T-cell (primary cell): ENCODE measurements around the gene CA5A. TPM values are rescaled to one million over a fixed set of nuclear protein-coding genes. Genes with fewer than 3 reads are reported as not detected.
"Not testable (repeated sequence)": the region's sequence is repeated elsewhere in the genome, so short reads cannot be mapped to it uniquely, and the experiment has no call there.

Experiments used
- ATAC-seq, 4 experiments: fragments of 200-7000 bp in 3 of 4; fragments of 150-1000 bp in 1 of 4; cut with Tn5 transposase; replicated peaks in 1 of 4; 1 replicate in 3 of 4; 2 replicates in 1 of 4; pipeline ENCODE4 v1.10.0; 2021; ENCODE audit warnings: moderate library complexity in 3 of 4, mild to moderate bottlenecking in 2 of 4, moderate number of reproducible peaks in 1 of 4
- CTCF ChIA-PET, 2 donors: fragments of 300-600 bp; sonication (Branson Sonifier 250); formaldehyde crosslinking; loops; one replicate each; lab custom pipeline; 2022; ENCODE audit warnings: antibody characterized with exemption in 2 of 2; lab: Charles Lee
- POLR2A ChIA-PET, 2 donors: fragments of 300-600 bp; sonication (Branson Sonifier 250); formaldehyde crosslinking; loops; one replicate each; lab custom pipeline; 2022; ENCODE audit warnings: antibody characterized with exemption in 2 of 2; lab: Charles Lee
- DNase-seq, 35 experiments: peaks; one replicate each; pipeline versions ENCODE4 v3.0.0 to v3.0.0-alpha.2; 2013 to 2023
- H3K27ac ChIP-seq: one replicate; pipeline ENCODE4 v1.5.1; 2013; ENCODE audit warnings: low read length
- H3K27me3 ChIP-seq, 2 experiments: replicated peaks in 1 of 2; 1 replicate in 1 of 2; 2 replicates in 1 of 2; pipeline versions ENCODE4 v1.6.1 to v1.7.0; 2013; ENCODE audit warnings: low read length in 1 of 2, mixed read lengths in 1 of 2; ENCODE audit not compliant: control insufficient read depth in 2 of 2, insufficient read depth in 2 of 2; ENCODE audit errors: extremely low read depth in 1 of 2
- H3K36me3 ChIP-seq, 2 donors: 1 replicate in 1 of 2; 2 replicates in 1 of 2; pipeline versions ENCODE4 v1.6.1 to v1.7.0; 2013; ENCODE audit warnings: low read length in 1 of 2; ENCODE audit not compliant: control insufficient read depth in 2 of 2, insufficient read depth in 1 of 2; ENCODE audit errors: extremely low read depth in 1 of 2
- H3K4me1 ChIP-seq, 2 experiments: 1 replicate in 1 of 2; 2 replicates in 1 of 2; pipeline versions ENCODE4 v1.6.1 to v1.7.0; 2013; ENCODE audit warnings: low read length in 2 of 2, mixed read lengths in 1 of 2; ENCODE audit not compliant: insufficient read depth in 2 of 2, control insufficient read depth in 1 of 2; ENCODE audit errors: extremely low read depth in 1 of 2
- H3K4me3 ChIP-seq, 2 donors: 1 replicate in 1 of 2; 2 replicates in 1 of 2; pipeline versions ENCODE4 v1.5.1 to v1.7.0; 2013; ENCODE audit warnings: mild to moderate bottlenecking in 2 of 2, low read length in 1 of 2, moderate library complexity in 1 of 2; ENCODE audit not compliant: control insufficient read depth in 1 of 2; ENCODE audit errors: extremely low read depth in 1 of 2
- H3K9me3 ChIP-seq: 2 replicates; pipeline ENCODE4 v1.7.0; 2013
- H3K27ac Mint-ChIP-seq, 2 donors: one replicate each; pipeline ENCODE4 v1.8.0; 2020 to 2021; ENCODE audit warnings: mild to moderate bottlenecking in 2 of 2, mixed read lengths in 2 of 2
- H3K27me3 Mint-ChIP-seq, 2 donors: one replicate each; pipeline ENCODE4 v1.8.0; 2021 to 2022; ENCODE audit warnings: mixed read lengths in 2 of 2
- H3K36me3 Mint-ChIP-seq: one replicate; pipeline ENCODE4 v1.8.0; 2021; ENCODE audit warnings: mixed read lengths
- H3K4me1 Mint-ChIP-seq, 3 donors: one replicate each; pipeline ENCODE4 v1.8.0; 2020 to 2022; ENCODE audit warnings: mixed read lengths in 3 of 3, mild to moderate bottlenecking in 1 of 3
- H3K4me3 Mint-ChIP-seq, 3 donors: one replicate each; pipeline ENCODE4 v1.8.0; 2020 to 2022; ENCODE audit warnings: mild to moderate bottlenecking in 3 of 3, mixed read lengths in 3 of 3, moderate library complexity in 3 of 3
- H3K9me3 Mint-ChIP-seq, 3 donors: one replicate each; pipeline ENCODE4 v1.8.0; 2020 to 2022; ENCODE audit warnings: mixed read lengths in 3 of 3
- WGBS: methylation state at CpG from one replicate; pipeline ENCODE4 v1.1.5; 2013; ENCODE audit warnings: missing lambda C conversion rate; ENCODE audit not compliant: insufficient coverage; 5-methylcytosine and 5-hydroxymethylcytosine counted together
- total RNA-seq, 35 experiments: library from RNA in 6 of 35; stranded (reverse) in 6 of 35; fragments of 120-200 nt in 1 of 35; gene quantifications; one replicate each; pipeline versions ENCODE4 v1.2.1 to v1.2.4 and lab custom pipeline; 2013 to 2026

The CA5A gene
- total RNA-seq, 5 donors from 2014 or later (not counting 1 experiment from before 2014, with no cell fraction given), result 0.20 TPM; not detected in 4

DNA sequence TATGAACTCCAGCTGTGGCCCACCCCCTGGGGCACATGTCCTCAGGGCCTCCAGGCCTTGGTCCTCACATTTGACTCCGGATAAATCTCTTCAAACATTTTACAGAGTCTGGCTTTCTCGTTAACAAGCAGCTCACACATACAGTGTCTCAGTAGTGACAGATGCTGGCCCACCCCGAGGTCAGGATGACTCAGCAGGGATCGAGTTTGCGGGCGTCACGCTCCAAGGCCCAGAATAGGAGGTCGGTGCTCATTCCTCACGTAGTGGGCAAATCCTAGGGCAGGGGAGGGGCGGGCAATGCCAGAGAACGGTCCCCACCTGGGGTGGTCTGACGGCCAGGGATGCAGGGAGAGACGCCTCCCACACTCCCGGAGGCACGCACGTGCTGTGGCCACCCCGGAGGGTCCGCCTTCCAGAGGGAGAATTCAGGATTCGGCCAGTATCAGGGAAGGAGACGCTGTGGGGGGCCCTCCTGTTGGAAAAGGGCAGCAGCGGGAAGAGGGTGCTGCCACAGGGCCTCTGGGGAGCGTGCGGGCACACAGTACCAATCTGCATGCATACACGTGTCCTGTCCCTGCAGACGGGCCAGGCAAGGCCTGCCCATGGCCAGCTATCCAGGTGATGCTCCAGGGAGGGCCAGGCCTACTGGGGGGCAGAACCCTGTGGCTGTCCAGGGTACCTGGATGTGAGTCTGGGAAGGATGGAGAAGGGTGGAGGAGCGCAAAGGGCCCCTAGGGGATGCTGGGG lies 75.6 kb downstream of the CA5A start:
- H3K4me1 ChIP-seq, result peaks cover 0 to 53% of the 10 kb centered on the region in 2 experiments
- H3K27ac ChIP-seq, result no peak overlapping the region
- no peaks in the 10 kb centered on the region for H3K27me3 ChIP-seq
- ChIA-PET CTCF (no interaction called here), POLR2A (no interaction called here)
- DNase-seq (no peak), ATAC-seq (no peak)
- H3K27ac Mint-ChIP-seq, result peak overlapping the region; percentile 73 to 83
- no peaks in the 10 kb centered on the region for H3K9me3 Mint-ChIP-seq
- H3K9me3 ChIP-seq, result no peaks in the 10 kb centered on the region
- H3K4me3 ChIP-seq, result no peak overlapping the region
- peaks cover 31 to 64% (median 38%) of the 10 kb centered on the region in 3 donors for H3K4me1 Mint-ChIP-seq
- 76% methylated on average over 21 of the region's 26 CpGs for WGBS
- no peaks in the 10 kb centered on the region for H3K27me3 Mint-ChIP-seq
- H3K36me3 Mint-ChIP-seq, result peaks cover 12% of the 10 kb centered on the region
- no peaks in the 10 kb centered on the region for H3K36me3 ChIP-seq
- peak overlapping the region in 1 of 3 donors; percentile 53 for H3K4me3 Mint-ChIP-seq

DNA sequence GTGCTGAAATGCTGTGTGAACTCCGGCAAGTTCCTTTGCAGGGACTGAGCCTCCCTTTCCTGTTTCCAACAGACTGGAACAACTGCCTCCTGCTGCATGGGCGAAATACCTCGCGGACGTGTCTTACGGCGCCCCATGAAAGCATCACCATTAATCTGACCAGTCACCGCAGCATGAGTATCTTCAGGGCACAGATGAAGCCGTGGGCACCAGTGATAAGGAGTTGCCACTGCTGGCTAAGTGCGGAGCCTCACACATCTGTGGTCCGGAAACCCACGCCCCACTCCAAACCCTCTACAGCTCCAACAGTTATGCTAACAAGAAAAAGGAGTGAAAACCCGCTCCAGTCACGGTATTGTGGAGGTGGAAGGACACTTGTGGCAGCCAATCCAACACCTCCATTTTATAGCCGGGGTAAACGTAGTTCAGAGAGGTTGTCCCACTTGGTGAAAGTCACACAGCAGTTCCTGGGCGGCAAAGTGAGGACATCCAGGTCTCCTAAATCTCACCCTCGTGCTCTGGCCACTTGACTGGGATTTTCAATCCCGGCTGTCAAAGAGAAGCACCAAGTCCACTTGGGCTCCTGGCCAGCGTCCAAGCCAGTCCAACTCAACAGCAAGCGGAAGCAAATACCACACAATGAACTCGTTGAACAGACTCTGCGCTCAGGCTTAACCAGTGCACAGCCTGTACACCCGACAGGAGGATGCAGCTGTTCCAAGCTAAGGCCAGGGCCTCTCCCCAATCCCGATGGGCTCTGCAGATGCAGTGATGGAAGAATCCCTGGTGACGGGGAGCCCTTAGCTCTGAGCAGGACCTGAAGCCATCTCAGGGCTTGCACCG lies 78.0 kb downstream of the CA5A start:
- H3K36me3 Mint-ChIP-seq, H3K4me3 ChIP-seq, ATAC-seq, H3K27me3 ChIP-seq, H3K27me3 Mint-ChIP-seq, H3K9me3 Mint-ChIP-seq, H3K9me3 ChIP-seq, H3K4me3 Mint-ChIP-seq, DNase-seq, H3K36me3 ChIP-seq, H3K27ac ChIP-seq: not testable (repeated sequence)
- ChIA-PET POLR2A (interaction anchor here in 1 of 2 donors (0.6 kb wide), 1 partner anchor 57 kb away, joined by 5 read pairs; no protein-coding TSS in a partner anchor), CTCF (interaction anchor here in 1 of 2 donors (1.1 kb wide), 1 partner anchor 9 kb away, joined by 3 read pairs; no protein-coding TSS in a partner anchor)
- H3K4me1 Mint-ChIP-seq, result peaks cover 32 to 68% (median 32%) of the 10 kb centered on the region in 3 donors
- H3K27ac Mint-ChIP-seq, result peak overlapping the region in 1 of 2 donors; percentile 79
- peaks cover 0 to 62% of the 10 kb centered on the region in 2 experiments for H3K4me1 ChIP-seq
- WGBS, result 88% methylated on average over 9 of the region's 27 CpGs

DNA sequence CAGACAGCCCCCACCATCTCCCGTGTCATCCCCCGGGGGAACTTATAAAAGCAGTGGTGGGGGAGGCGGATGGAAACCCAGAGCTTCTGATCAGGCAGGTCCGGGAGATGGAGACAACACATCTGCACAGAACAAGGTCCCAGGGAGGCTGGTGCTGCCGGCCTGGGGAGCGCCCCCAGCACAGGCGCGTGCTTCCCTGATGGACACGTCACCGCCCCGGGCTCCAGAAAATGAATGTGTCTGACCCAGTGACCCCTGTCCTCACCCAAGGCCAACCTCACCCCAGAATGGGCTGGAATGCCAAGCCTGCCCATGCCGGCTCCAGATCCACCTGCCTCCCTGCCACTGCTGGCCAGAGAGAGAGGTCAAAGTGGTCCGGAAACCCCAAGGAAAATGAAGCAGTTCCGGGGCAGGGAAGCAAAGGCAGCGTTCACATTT lies 79.5 kb downstream of the CA5A start:
- peak overlapping the region; percentile 84 to 95 for H3K27ac Mint-ChIP-seq
- ChIA-PET POLR2A (interaction anchor here in 1 of 2 donors (1.6 kb wide), 1 partner anchor 9 kb away, joined by 13 read pairs; no protein-coding TSS in a partner anchor), CTCF (interaction anchor here (0.6 to 1.6 kb wide), 4 partner anchors 9 to 77 kb away, joined by 3 to 4 read pairs (median 3); no protein-coding TSS in a partner anchor)
- no peak for ATAC-seq
- H3K9me3 ChIP-seq, result no peaks in the 10 kb centered on the region
- H3K27me3 ChIP-seq, result no peaks in the 10 kb centered on the region
- peaks cover 36 to 70% (median 38%) of the 10 kb centered on the region in 3 donors for H3K4me1 Mint-ChIP-seq
- no peaks in the 10 kb centered on the region for H3K27me3 Mint-ChIP-seq
- H3K4me3 Mint-ChIP-seq, result peak overlapping the region; percentile 64 to 80 (median 66)
- H3K36me3 Mint-ChIP-seq, result peaks cover 10% of the 10 kb centered on the region
- no CpG with 5 or more reads among the region's 15 CpGs for WGBS
- H3K36me3 ChIP-seq, result no peaks in the 10 kb centered on the region
- H3K4me1 ChIP-seq, result peaks cover 0 to 65% of the 10 kb centered on the region in 2 experiments
- H3K27ac ChIP-seq, result peak overlapping the region; percentile 78
- DNase-seq, result no peak
- no peaks in the 10 kb centered on the region for H3K9me3 Mint-ChIP-seq
- H3K4me3 ChIP-seq, result peak overlapping the region in 1 of 2 donors; percentile 41

DNA sequence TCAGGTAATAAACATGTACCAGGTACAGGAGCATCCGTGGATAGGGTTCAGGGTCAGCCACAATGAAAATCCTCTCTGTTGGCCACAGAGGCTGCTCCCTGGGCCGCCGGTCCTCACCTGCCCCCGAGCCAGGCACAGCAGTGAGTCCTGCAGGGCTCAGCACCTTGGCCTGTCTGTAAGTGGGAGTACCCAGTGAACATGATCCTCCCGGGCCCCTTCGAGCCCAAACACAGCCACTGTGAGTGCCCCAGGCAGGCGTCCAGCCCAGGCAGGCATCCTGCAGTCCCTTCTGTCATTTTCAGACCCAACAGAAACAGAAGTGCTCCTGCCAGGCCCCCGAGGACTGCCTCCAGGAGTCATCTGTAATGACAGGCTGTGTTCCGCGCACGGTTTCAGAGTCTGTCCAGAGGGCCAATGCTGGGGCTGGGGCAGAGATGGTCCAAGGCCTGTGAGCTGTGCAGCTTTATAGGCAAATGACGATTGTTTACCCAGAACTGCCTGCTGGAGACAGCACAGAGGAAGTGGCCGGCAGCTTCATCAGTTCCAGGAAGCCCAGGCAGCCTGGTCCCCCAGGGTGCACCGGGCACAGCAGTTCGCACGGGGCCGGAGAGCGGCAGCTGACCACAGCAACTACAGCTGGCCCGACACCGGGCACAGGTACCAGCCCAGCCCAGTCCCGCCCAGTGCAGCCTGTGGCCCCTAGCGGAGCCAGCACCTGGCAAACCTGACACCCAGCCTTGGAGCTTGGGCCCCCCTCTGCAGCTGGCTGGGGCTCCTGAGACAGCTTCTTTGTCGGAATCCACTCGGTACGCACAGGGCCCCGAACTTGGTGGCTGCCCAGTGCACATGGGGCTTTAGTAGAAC lies 80.2 kb downstream of the CA5A start:
- 55% methylated on average over 21 of the region's 26 CpGs for WGBS
- Histone ChIP-seq H3K27ac (peak overlapping the region; percentile 78), H3K4me1 (peaks cover 0 to 61% of the 10 kb centered on the region in 2 experiments), H3K4me3 (peak overlapping the region in 1 of 2 donors; percentile 41), H3K27me3 (no peaks in the 10 kb centered on the region), H3K9me3 (no peaks in the 10 kb centered on the region), H3K36me3 (peaks cover 0 to 3% of the 10 kb centered on the region in 2 donors)
- ATAC-seq (peak; percentile 20 to 59 (median 40)), DNase-seq (peak in 16 of 35 experiments; percentile 10 to 48 (median 28))
- H3K4me1 Mint-ChIP-seq, result peaks cover 36 to 66% (median 38%) of the 10 kb centered on the region in 3 donors
- CTCF ChIA-PET, result interaction anchor here (0.6 to 1.6 kb wide), 4 partner anchors 10 to 76 kb away, joined by 3 to 4 read pairs (median 3); no protein-coding TSS in a partner anchor
- peak overlapping the region; percentile 64 to 80 (median 66) for H3K4me3 Mint-ChIP-seq
- H3K27me3 Mint-ChIP-seq, result no peaks in the 10 kb centered on the region
- H3K36me3 Mint-ChIP-seq, result peaks cover 10% of the 10 kb centered on the region
- POLR2A ChIA-PET, result interaction anchor here in 1 of 2 donors (0.6 to 1.6 kb wide), 2 partner anchors 10 to 91 kb away, joined by 3 to 13 read pairs; no protein-coding TSS in a partner anchor
- peak overlapping the region; percentile 84 to 95 for H3K27ac Mint-ChIP-seq
- no peaks in the 10 kb centered on the region for H3K9me3 Mint-ChIP-seq

DNA sequence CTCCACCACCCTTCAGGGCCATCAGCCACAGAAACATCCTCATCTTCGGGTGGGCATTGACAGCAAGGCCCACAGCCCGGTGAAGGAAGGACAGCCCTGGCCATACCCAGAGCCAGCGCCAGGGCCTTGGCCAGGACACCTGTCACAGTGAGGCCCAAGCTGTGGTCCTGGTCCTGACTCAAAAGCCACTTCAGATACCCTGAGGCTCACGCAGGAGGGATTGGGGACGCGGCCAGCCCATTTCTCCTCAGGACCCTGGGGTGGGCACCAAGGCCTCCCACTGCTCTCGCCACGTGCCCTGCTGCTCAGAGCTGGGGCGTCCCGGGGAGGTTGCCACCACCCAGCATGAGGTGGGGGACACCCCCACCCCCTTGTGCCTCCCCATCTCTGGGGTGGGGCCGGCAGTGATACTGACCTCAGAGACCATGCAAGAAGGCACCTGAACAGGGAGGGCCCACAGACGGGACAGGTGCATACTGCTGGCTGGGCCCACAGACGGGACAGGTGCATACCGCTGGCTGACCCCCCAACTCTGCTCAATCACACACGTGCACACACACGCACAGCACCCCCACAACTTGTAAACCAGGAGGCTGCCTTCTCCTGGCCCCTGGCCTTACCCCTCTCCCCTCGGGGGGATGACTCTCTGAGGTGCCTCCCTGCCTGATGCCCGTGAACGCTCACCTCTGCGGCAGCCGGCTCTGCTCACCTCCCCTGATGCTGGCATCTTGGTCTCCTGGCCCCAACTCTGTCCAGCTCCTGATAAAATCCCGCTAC lies 81.2 kb downstream of the CA5A start:
- ChIA-PET POLR2A (interaction anchor here in 1 of 2 donors (0.6 kb wide), 1 partner anchor 40 kb away, joined by 3 read pairs; no protein-coding TSS in a partner anchor), CTCF (interaction anchor here in 1 of 2 donors (1.3 kb wide), 1 partner anchor 16 kb away, joined by 4 read pairs; no protein-coding TSS in a partner anchor)
- no peaks in the 10 kb centered on the region for H3K27me3 ChIP-seq
- Mint-ChIP-seq H3K36me3 (peaks cover 9% of the 10 kb centered on the region), H3K27ac (peak overlapping the region; percentile 73 to 95), H3K4me3 (peak overlapping the region; percentile 52 to 80 (median 66)), H3K4me1 (peaks cover 33 to 62% (median 33%) of the 10 kb centered on the region in 3 donors), H3K9me3 (no peaks in the 10 kb centered on the region), H3K27me3 (no peaks in the 10 kb centered on the region)
- ATAC-seq (no peak), DNase-seq (no peak)
- peaks cover 0 to 61% of the 10 kb centered on the region in 2 experiments for H3K4me1 ChIP-seq
- WGBS, result 88% methylated on average over 21 of the region's 22 CpGs
- no peak overlapping the region for H3K4me3 ChIP-seq
- H3K36me3 ChIP-seq, result peaks cover 0 to 8% of the 10 kb centered on the region in 2 donors
- H3K9me3 ChIP-seq, result no peaks in the 10 kb centered on the region
- H3K27ac ChIP-seq, result peak overlapping the region; percentile 78
